ENCODE results near the gene UST. TPM values are rescaled to one million over a fixed set of nuclear protein-coding genes. Genes with fewer than 3 reads are reported as not detected.
A peak's percentile ranks its signal among the peaks of the same experiment; 100 is the strongest.
"Not testable (repeated sequence)": the region's sequence is repeated elsewhere in the genome, so short reads cannot be mapped to it uniquely, and the experiment has no call there.

Gene UST
- total and polyA plus RNA-seq, 2 experiments from 2014 or later = 8.0 to 11.7 TPM

DNA sequence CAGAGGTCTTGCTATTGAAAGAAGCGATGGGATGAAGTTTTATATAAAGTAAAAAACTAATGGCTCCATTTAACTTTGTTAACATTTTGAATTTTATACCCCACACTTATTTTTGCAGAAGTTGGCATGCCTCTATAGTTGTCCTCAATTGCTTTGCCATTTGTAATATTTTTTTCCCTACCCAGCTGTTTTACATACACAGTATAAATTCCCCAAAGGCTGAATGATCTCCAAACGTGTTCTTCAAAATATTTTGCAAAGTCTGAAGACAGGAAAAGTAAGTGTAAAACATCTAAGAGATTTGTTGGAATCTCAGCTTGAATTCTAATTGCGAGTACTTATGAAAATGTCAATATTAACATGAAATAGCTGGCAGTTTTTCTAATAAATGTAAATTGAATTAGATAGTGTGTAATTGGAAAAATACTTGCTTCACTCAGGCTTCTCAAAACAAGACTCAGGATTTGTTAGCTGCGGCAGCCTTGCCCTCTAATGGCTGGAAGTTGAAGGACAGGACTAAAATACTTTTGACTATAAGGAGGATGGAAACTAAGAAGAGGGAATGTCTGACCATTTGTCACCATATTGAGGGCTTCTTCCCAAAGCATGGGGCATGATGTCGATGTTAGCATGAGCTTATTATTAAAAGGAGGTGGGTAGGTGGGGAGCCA lies 226.8 kb downstream of the UST start:
- H3K9me2 ChIP-seq (replicated peaks; ENCODE audit: insufficient read depth) = no peaks in the 10 kb centered on the region
- no peak overlapping the region for H2AFZ ChIP-seq
- H3K79me2 ChIP-seq = no peaks in the 10 kb centered on the region
- no peak overlapping the region for H3K4me3 ChIP-seq
- no peaks in the 10 kb centered on the region for H4K20me1 ChIP-seq (ENCODE audit: insufficient read depth, poor library complexity, severe bottlenecking)
- 63% methylated on average over 5 of the region's 5 CpGs for whole genome bisulfite sequencing (ENCODE audit: low lambda C conversion rate, missing lambda C conversion rate)
- no peaks in the 10 kb centered on the region for H3K27me3 ChIP-seq
- TF ChIP-seq EZH2phosphoT487 (IDR thresholded peaks at IDR 0.05; ENCODE audit: low read depth, severe bottlenecking, unreplicated experiment) (no peak), EZH2 (IDR thresholded peaks at IDR 0.05; ENCODE audit: borderline replicate concordance) (no peak)
- TF ChIP-seq, protein P1, sequence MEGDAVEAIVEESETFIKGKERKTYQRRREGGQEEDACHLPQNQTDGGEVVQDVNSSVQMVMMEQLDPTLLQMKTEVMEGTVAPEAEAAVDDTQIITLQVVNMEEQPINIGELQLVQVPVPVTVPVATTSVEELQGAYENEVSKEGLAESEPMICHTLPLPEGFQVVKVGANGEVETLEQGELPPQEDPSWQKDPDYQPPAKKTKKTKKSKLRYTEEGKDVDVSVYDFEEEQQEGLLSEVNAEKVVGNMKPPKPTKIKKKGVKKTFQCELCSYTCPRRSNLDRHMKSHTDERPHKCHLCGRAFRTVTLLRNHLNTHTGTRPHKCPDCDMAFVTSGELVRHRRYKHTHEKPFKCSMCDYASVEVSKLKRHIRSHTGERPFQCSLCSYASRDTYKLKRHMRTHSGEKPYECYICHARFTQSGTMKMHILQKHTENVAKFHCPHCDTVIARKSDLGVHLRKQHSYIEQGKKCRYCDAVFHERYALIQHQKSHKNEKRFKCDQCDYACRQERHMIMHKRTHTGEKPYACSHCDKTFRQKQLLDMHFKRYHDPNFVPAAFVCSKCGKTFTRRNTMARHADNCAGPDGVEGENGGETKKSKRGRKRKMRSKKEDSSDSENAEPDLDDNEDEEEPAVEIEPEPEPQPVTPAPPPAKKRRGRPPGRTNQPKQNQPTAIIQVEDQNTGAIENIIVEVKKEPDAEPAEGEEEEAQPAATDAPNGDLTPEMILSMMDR (IDR thresholded peaks at IDR 0.05; ENCODE audit: poor library complexity) = peak; percentile 62
- peak; percentile 52 for DNase-seq (ENCODE audit: low spot score)
- H3K4me2 ChIP-seq = no peak overlapping the region
- H3K9me3 ChIP-seq (ENCODE audit: low read depth) = no peaks in the 10 kb centered on the region
- H3K27ac ChIP-seq = no peak overlapping the region
- H3K36me3 ChIP-seq (replicated peaks; ENCODE audit: insufficient read depth, low read depth) = no peaks in the 10 kb centered on the region
- peaks cover 16% of the 10 kb centered on the region for H3K4me1 ChIP-seq (ENCODE audit: insufficient read depth)

GRCh38 chr6:148974351-148974750 lies 227.5 kb downstream of the UST start:
- H3K27ac ChIP-seq = no peak overlapping the region
- TF ChIP-seq, protein P1 (IDR thresholded peaks at IDR 0.05; ENCODE audit: poor library complexity) = no peak
- TF ChIP-seq EZH2 (IDR thresholded peaks at IDR 0.05; ENCODE audit: borderline replicate concordance) = no peak
- TF ChIP-seq EZH2phosphoT487 (IDR thresholded peaks at IDR 0.05; ENCODE audit: low read depth, severe bottlenecking, unreplicated experiment) = no peak
- H3K36me3 ChIP-seq (replicated peaks; ENCODE audit: insufficient read depth, low read depth) = no peaks in the 10 kb centered on the region
- H3K27me3 ChIP-seq = no peaks in the 10 kb centered on the region
- H3K9me2 ChIP-seq (replicated peaks; ENCODE audit: insufficient read depth) = no peaks in the 10 kb centered on the region
- H3K4me2 ChIP-seq = no peak overlapping the region
- whole genome bisulfite sequencing (ENCODE audit: low lambda C conversion rate, missing lambda C conversion rate) = 86% methylated on average over 4 of the region's 4 CpGs
- H3K79me2 ChIP-seq = no peaks in the 10 kb centered on the region
- H4K20me1 ChIP-seq (ENCODE audit: insufficient read depth, poor library complexity, severe bottlenecking) = no peaks in the 10 kb centered on the region
- H3K4me1 ChIP-seq (ENCODE audit: insufficient read depth) = peaks cover 9% of the 10 kb centered on the region
- H3K4me3 ChIP-seq = no peak overlapping the region
- no peak for DNase-seq (ENCODE audit: low spot score)
- no peaks in the 10 kb centered on the region for H3K9me3 ChIP-seq (ENCODE audit: low read depth)
- H2AFZ ChIP-seq = no peak overlapping the region

GRCh38 chr6:148978298-148978697 lies 231.5 kb downstream of the UST start:
- DNase-seq (ENCODE audit: low spot score); H3K9me3 ChIP-seq (ENCODE audit: low read depth); H3K27me3 ChIP-seq; H3K4me1 ChIP-seq (ENCODE audit: insufficient read depth); H3K9me2 ChIP-seq (replicated peaks; ENCODE audit: insufficient read depth); H3K79me2 ChIP-seq; H3K36me3 ChIP-seq (replicated peaks; ENCODE audit: insufficient read depth, low read depth); H2AFZ ChIP-seq; H3K4me3 ChIP-seq; H3K4me2 ChIP-seq; H3K27ac ChIP-seq; H4K20me1 ChIP-seq (ENCODE audit: insufficient read depth, poor library complexity, severe bottlenecking): not testable (repeated sequence)
- 95% methylated on average over 2 of the region's 3 CpGs for WGBS (ENCODE audit: low lambda C conversion rate, missing lambda C conversion rate)

- Histone ChIP-seq H3K36me3 (replicated peaks; ENCODE audit: insufficient read depth, low read depth) (no peaks in the 10 kb centered on the region), H3K4me3 (no peak overlapping the region), H3K27ac (no peak overlapping the region), H3K9me2 (replicated peaks; ENCODE audit: insufficient read depth) (no peaks in the 10 kb centered on the region), H3K9me3 (ENCODE audit: low read depth) (no peaks in the 10 kb centered on the region), H3K4me2 (no peak overlapping the region), H2AFZ (no peak overlapping the region), H3K4me1 (ENCODE audit: insufficient read depth) (peaks cover 6% of the 10 kb centered on the region), H3K79me2 (no peaks in the 10 kb centered on the region), H3K27me3 (no peaks in the 10 kb centered on the region), H4K20me1 (ENCODE audit: insufficient read depth, poor library complexity, severe bottlenecking) (no peaks in the 10 kb centered on the region)
- WGBS (ENCODE audit: low lambda C conversion rate, missing lambda C conversion rate) = 83% methylated on average over 7 of the region's 7 CpGs
- no peak for DNase-seq (ENCODE audit: low spot score)
- TF ChIP-seq, protein P1 (IDR thresholded peaks at IDR 0.05; ENCODE audit: poor library complexity) = no peak
- TF ChIP-seq EZH2 (IDR thresholded peaks at IDR 0.05; ENCODE audit: borderline replicate concordance) (no peak), EZH2phosphoT487 (IDR thresholded peaks at IDR 0.05; ENCODE audit: low read depth, severe bottlenecking, unreplicated experiment) (no peak)
Measured at GRCh38 chr6:148979014-148979901, 232.4 kb downstream of the UST start.
